SHP77 treated with DMSO at 0.1 percent for 48 hours (cell line): ENCODE data around the gene RERE.
"Not testable (repeated sequence)": the region's sequence is repeated elsewhere in the genome, so short reads cannot be mapped to it uniquely, and the experiment has no call there.

Experiments used
- DNase-seq: peaks from one replicate; lab custom pipeline; 2025; lab: John Stamatoyannopoulos, UW

RERE gene

GRCh38 chr1:8797216-8797615, 20.2 kb downstream of the RERE start:
- no peak for DNase-seq

GRCh38 chr1:8796812-8797211, 20.6 kb downstream of the RERE start:
- DNase-seq, result no peak

DNA sequence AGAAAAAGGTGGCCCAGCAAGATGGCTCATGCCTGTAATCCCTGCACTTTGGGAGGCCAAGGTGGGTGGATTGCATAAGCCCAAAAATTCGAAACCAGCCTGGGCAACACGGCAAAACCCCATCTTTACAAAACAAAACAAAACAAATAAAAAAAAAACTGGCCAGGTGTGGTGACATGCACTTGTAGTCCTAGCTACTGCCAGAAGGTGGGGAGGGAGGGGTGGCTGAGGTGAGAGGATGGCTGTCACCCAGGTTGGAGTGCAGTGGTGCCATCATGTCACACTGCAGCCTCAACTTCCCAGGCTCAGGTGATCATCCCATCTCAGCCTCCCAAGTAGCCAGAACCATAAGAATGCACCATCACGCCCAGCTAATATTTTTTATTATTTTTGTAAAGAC, 22.8 kb downstream of the RERE start:
- DNase-seq, result no peak

- DNase-seq, result no peak
Measured at GRCh38 chr1:8791819-8792218, 25.6 kb downstream of the RERE start.

DNA sequence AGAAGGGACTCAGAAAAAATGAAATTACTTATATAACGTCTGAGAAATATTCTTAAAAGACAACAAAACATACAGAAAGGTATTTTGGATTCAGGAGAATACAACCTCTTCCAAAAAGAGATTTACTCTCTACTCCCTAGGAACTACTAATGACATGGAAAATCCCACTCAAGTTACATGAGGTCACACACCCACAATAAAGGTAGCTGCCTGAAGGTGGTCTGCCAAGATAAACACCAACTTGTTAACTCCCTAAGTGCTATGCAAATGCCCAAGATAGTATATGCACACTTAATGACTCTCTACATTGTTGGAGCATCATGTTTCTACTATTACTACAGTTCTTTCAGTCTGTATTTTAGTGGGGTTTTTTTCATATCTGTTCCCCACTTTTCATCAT, 26.5 kb downstream of the RERE start:
- no peak for DNase-seq

- DNase-seq, result no peak
Measured at GRCh38 chr1:8790478-8790877, 27.0 kb downstream of the RERE start.

GRCh38 chr1:8789314-8790214, 27.9 kb downstream of the RERE start:
- DNase-seq, result no peak

- DNase-seq, result no peak
Measured at GRCh38 chr1:8787218-8787617, 30.2 kb downstream of the RERE start.

DNA sequence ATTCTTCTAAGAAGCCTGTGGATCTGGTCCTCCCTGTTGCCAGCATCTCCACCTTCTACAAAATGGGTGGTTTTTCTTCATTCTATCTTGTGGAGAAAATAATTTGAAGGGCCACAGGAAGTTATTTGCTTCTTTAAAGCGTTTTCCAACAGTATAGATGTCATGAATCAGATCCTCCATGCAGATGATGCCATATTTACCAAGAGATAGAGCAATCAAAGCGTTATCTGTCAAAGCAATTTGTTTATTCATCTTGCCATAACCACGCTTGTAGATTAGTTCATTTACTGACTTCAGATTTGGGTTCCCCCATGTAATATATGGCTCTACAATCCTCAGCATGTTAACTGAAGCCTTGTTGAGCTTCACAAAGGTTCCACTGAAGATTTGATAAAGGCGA, 31.2 kb downstream of the RERE start:
- DNase-seq, result not testable (repeated sequence)

DNA sequence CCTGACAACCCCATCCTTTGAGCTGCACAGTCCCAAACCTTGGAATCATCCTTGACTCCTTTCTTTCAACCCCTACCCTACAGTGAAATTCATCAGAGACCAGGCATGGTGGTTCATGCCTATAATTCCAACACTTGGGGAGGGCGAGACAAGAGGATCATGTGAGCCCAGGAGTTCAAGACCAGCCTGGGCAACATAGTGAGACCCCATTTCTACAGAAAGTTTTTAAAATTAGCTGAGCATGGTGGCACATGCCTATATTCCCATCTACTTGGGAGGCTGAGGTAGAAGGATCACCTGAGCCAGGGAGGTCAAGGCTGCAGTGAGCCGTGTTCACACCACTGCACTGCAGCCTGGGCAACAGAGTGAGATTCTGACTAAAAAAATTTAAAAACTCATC, 34.5 kb downstream of the RERE start:
- no peak for DNase-seq

DNA sequence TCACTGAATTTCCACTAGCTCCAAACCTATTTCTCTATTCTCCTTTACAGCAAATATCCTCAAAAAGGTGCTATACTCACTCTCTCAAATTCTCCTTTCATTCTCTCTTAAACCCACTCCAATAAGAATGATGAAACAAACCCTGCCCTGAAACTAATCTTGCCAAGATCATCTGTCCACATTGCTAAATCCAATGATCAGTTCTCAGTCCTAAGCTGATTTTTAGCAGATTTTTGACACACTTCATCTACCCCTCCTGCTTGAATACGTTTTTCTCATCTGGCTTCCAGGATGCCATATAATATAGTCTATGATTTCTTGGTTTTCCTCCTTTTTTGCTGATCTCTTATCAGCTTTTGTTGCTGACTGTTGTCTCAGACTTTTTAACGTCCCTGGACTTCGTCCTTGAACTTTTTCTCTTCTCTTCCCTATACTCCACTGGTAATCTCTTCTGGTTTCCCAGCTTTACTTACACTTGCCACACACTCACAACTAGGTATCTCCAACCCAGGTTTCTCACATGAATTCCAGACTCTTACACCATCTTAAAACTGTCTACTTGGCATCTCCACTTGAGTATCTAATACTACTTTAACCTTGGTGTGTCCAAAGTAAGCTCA, 35.3 kb downstream of the RERE start:
- no peak for DNase-seq

DNA sequence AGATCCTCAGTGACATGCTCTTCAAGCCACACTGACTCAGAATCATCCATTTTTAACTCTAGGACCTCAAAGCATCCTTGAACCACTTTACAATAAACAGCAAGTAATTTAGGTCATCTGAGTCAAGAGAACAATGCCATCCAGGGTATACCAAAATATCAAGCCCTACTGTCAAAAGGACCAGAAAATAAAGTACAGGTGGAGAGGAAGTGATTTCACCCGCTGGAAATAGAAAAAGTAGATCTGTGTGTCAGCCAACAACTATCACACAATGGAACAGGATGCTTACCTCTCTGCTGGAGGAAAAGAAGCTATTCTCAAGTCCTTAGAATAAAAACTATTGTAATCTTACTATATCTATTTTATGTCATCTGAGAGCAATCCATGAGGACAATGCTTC, 37.0 kb downstream of the RERE start:
- DNase-seq, result no peak

GRCh38 chr1:8777867-8778266, 39.6 kb downstream of the RERE start:
- DNase-seq, result no peak

GRCh38 chr1:8776104-8776503, 41.3 kb downstream of the RERE start:
- no peak for DNase-seq

- DNase-seq, result no peak
Measured at GRCh38 chr1:8767006-8767405, 50.4 kb downstream of the RERE start.

GRCh38 chr1:8765198-8765597, 52.2 kb downstream of the RERE start:
- no peak for DNase-seq

DNA sequence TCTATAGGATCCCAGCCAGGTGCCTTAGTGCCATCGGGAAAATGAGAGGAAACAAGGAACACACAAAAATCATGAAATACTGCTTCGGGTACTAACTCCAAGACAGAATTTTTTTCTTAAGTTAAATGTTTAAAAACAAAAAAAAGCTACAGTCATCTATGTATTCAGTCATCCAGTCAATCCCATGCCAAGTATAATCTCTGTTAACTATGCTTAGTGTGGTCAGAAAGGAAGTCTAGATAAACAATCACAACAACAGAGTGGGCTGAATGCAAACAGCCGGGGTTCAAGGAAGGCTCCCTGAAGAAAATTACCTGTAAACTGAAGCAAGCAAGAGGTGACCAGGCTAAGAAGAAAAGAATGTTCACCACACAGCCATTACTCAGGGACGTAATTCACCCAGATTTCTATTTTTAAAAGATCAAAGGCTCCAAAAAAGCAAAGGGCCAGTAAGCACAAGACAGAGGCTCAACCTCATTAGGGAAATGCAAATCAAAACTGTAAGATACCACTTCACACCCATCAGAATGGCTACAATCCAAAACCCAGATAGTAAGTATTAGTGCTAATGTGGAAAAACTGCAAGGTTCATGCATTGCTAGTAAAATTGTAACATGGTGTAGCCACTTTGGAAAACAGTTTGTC, 53.0 kb downstream of the RERE start:
- DNase-seq, result no peak

DNA sequence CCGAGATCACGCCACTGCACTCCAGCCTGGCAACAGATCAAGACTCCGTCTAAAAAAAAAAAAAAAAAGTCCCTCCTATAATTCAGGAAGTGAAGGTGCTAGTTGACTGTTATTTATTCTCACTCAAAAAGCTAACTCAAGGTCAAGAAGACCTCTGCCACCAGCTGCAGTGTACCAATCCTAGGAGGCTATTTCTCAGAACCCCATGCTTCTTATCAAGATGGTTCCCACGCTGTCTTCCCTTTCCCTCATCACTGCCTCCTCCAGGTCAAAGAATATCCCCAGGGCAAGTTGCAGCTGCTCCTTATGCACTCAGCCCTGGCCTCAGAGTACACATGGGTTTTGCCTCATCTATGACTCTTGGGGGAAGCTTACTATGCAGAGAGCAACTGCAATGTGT, 53.6 kb downstream of the RERE start:
- DNase-seq, result no peak

GRCh38 chr1:8754993-8755392, 62.4 kb downstream of the RERE start:
- no peak for DNase-seq

DNA sequence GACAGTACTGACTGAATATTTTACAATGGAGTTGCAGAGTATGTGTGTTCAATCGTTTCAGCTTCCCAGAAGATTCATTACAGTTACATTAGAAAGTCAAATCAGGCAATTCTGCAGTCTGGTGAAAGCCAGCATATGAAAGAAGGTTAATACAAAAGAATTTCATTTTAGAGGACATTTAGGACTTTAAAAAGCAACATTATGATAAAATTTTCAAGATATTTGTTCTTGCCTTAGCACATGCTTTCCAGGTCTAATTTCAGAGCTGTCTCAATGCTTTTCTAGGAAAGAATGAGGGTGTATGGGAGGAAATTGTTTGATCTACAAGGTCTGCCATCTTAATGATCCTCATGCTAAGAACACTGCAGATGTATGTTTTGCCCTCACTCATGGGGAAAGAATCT, 63.2 kb downstream of the RERE start:
- DNase-seq, result no peak

- no peak for DNase-seq
Measured at GRCh38 chr1:8753736-8754135, 63.7 kb downstream of the RERE start.

DNA sequence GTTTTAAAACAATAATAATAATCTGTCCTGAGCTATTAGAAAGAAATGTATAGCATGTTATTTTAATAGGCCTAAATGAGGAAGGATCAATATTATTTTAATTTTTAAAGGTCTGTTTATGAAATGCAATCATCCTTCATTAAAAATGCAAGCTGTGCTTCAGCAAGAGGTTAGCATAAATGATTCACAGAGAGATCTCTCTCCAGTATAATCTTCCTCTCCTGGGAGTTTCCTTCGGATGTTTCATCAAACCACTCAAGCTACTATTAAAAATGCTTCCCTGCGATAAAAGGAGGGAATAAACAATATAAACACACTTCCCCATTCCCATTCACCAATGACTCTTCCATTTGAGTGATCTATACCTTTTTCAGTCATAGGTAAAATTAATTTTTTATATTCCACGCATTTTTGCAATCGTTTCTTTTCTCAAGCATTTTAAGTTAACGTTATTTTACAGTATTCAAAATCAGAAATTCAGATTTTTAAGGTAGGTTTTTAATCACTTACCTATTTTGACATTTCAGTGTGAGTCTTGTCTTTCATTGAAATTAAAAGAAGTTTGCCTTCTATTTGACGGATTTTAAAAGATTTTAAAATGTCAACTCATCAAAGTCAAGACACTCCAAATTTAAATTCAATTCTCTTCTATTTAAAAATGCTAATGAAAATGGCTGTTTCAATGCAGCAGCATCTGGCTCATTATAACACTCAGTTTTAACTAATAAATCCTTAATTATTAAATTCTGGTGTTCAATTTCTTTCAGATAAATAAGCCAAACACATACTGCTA, 64.3 kb downstream of the RERE start:
- no peak for DNase-seq
